NK-92 (cell line): ENCODE data around the gene P4HB.

ENCODE experiments used
- DNase-seq: peaks from one replicate; lab custom pipeline; 2025; ENCODE audit not compliant: unreplicated experiment; lab: John Stamatoyannopoulos, UW

The P4HB gene

DNA sequence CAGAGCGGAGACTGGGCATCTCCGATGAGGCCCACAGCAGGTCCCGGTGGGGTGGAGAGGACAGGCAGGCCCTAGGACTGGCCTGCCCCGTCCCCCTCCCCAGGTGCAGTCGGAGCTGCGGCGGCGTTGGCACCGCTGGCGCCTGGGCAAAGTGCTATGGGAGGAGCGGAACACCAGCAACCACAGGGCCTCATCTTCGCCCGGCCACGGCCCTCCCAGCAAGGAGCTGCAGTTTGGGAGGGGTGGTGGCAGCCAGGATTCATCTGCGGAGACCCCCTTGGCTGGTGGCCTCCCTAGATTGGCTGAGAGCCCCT is 47.0 kb downstream of the P4HB start:
- no peak for DNase-seq

DNA sequence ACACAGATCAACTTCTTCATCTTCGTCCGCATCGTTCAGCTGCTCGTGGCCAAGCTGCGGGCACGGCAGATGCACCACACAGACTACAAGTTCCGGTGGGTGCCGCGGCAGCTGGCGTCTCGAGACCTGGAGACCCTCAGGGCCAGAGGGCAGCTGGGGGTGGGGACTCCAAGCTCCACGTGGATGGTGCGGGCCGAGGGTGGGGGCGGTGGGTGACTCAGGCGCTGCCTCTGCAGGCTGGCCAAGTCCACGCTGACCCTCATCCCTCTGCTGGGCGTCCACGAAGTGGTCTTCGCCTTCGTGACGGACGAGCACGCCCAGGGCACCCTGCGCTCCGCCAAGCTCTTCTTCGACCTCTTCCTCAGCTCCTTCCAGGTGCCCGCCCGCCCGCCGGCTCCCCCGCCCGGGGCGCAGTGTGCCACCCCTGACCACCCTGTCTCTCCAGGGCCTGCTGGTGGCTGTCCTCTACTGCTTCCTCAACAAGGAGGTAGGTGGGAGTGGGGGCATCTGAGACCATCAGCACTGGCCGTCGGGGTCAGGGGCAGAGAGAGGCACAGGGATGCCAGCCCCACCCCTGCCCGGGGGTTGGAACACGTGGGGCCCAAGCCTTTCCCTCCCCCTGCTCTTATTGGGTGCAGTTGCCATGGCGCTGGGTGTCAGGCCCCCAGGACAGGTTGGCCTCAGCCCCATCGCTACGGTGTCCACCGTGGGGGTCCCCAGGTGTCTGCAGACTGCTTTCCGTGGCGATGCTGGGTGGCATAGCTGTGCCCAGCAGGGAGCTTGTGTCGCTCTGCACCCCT is 47.6 kb downstream of the P4HB start:
- DNase-seq, result no peak

GRCh38 chr17:81811705-81812570 is 48.4 kb downstream of the P4HB start:
- no peak for DNase-seq

- DNase-seq, result no peak
These were observed 49.2 kb downstream of the P4HB start for GRCh38 chr17:81810892-81811704.

DNA sequence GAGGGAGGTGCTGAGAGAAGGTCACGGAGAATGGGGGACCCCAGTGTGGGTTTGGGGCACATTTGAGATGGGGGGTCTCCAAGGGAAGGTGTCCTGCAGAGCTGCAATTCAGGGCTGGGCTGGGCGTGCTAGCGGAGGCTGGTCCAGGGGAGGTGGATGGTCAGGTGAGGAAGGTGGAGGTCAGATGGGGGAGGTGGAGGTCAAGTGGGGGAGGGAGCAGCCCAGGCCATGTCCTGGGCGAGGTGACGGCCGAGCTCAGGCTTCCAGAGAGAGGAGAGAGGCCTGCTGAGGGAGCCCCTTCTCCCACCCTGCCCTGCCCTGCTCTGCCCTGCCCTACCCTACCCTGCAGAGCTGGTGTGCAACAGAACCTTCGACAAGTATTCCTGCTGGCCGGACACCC is 49.9 kb downstream of the P4HB start:
- DNase-seq, result no peak

DNA sequence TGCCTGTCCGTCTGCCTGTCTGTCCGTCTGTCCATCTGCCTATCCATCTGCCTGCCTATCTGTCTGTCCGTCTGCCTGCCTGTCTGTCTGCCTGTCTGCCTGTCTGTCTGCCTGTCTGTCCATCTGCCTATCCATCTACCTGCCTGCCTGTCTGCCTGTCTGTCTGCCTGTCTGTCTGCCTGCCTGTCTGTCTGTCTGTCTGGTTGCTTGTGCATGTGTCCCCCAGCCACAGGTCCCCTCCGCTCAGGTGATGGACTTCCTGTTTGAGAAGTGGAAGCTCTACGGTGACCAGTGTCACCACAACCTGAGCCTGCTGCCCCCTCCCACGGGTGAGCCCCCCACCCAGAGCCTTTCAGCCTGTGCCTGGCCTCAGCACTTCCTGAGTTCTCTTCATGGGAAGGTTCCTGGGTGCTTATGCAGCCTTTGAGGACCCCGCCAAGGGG is 50.8 kb downstream of the P4HB start:
- DNase-seq, result no peak

DNA sequence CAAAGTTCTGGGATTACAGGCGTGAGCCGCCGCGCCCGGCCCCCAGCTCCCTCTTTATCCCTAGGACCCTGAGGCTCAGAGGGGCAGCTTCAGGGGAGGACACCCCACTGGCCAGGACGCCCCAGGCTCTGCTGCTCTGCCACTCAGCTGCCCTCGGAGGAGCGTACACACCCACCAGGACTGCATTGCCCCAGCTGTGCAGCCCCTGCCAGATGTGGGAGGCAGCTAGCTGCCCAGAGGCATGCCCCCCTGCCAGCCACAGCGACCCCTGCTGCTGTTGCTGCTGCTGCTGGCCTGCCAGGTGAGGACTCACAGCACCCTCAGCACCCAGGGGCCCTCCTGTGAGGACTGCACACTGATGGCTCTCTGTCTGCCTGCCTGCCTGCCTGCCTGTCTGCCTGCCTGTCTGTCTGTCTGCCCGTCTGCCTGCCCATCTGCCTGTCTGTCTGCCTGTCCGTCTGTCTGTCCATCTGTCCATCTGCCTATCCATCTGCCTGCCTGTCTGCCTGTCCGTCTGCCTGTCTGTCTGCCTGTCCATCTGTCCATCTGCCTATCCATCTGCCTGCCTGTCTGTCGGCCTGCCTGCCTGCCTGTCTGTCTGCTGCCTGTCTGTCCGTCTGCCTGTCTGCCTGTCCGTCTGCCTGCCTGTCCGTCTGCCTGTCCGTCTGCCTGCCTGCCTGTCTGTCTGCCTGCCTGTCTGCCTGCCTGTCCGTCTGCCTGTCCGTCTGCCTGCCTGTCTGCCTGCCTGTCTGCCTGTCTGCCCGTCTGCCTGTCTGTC is 51.4 kb downstream of the P4HB start:
- no peak for DNase-seq

DNA sequence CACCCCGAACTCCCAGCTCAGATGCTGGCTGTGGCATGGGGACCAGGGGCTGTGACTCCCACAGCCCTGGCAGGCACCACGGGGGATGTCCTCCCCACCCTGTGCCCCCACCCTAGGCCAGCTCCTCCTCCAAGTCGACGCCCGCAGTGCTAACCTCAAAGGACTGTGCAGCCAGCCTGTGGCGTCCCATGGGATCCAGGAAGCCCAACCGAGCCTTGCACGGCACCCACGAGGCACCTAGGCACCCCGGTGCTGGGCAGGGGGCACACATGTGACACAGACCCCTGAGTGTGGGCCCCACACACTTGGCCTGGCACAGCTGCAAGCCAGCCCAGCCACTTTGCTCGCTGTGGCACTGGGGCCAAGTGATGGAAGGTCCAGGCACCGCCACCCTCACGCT is 52.5 kb downstream of the P4HB start:
- DNase-seq, result no peak

- no peak for DNase-seq
These were observed 53.1 kb downstream of the P4HB start for GRCh38 chr17:81807210-81807719.

GRCh38 chr17:81806461-81807209 is 53.7 kb downstream of the P4HB start:
- DNase-seq, result no peak

DNA sequence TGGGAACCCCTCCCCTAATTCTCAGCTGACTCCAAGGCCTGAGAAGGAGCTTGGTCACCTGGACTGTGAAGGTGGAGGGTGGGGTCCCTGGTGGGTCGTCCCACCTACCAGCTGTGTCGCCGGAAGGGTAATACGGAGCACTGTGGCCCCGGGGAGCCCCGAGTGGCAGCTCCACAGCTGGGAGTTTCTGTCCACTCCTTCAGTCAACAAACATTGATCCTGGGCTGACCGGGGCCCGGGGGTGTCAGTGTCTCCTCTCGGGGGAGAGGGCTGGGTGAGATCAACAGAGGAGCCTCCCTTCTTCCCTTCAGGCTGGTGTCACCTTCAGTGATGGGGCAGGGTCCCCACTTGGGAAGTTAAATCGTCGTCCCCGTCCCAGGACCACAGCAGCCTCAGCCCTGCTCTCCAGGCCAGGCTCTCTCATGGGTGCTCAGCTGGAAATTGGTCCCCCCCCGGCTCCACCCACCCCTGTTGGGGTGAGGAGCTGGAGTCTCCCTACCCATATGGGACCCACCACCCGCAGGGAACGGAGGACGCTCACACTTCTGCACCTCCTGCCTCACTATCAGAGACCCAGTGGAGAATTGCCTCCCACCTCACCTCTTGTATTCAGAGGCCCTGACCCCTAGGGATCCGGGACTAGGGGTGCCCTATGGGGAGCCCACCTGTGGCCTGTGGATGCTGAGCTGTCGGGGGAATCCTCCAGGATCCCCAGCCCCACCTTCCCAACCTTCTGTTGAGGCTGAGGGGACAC is 54.5 kb downstream of the P4HB start:
- no peak for DNase-seq

DNA sequence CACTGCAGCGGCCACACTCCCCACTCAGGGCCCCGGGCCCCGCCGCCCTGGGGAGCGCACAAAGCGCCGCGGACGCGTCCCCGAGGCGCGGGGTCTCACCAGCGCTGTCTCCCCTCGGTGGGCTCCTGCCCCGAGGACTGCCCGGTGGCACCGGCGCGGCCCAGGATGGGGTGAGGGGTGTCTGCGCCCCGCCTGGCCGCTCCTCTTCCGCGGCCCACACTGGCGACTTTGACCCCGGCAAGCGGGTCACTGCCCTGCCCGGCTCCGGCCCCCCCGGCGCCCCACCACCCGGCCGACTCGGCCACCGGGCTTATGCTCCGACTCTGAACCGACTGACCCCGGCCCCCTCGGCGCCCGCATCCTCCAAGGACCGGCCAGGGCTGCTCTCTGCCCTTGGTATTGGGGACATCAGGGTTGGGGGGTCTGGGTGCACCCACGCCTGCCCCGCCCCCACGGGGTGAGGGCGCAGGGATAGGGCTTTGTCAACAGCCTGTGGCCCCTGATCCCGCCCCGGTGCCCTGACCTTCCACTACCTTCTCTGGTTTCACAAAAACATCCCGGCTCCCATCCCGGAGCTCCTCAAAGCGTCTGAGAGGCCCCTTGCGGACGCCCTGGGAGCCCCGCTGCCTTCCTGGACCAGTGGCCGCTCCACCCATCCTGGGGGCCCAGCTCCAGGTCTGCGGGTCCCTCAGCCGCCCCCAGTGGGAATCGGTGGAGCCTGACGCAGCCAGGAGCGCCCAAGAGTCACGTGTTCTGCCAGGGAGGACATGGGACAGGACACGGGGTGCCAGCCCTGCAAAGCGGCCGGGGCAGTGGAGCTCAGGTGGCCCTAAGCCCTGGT is 55.6 kb downstream of the P4HB start:
- DNase-seq, result no peak

DNA sequence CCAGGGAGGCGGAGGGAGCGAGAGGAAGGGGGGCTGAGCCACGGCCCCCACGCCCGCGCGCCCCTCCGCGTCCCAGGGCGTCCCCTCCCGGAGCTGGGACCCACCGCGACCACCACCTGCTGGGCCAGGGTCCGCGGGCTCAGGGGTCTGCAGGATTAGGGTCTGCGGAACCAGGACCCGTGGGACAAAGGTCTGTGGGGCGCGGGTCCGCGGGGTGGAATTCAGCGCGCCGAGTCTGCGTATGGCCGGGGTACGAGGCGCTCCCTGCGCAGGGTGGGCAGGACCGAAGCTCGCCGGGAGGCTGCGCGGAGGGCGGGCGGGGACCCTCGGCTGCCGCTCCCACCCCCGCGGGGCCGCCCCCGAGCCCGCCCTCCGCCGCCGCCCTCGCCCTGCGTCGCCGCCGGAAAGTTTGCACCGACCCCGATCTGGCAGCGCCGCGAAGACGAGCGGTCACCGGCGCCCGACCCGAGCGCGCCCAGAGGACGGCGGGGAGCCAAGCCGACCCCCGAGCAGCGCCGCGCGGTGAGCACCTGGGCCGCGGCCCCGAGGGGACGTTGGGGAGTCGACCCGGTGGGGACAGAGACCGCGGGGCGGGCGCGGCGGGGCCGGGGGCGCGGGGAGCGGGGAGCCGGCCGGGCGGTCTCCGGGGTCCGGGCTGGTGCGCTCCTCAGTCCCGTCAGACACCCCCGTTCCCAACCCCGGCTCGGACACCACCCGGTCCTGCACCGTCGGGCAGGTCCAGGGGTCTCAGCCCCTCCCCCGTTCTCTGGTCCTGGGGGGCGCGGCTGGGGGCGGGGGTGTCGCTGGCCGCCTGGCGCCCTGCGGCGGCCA is 56.4 kb downstream of the P4HB start, which contains the start of gene GCGR:
Gene GCGR (plus strand): TSS at position 423 of the 831 bp plus-strand sequence. CDS start 4,869 bp downstream, outside the sequence.
- no peak for DNase-seq

DNA sequence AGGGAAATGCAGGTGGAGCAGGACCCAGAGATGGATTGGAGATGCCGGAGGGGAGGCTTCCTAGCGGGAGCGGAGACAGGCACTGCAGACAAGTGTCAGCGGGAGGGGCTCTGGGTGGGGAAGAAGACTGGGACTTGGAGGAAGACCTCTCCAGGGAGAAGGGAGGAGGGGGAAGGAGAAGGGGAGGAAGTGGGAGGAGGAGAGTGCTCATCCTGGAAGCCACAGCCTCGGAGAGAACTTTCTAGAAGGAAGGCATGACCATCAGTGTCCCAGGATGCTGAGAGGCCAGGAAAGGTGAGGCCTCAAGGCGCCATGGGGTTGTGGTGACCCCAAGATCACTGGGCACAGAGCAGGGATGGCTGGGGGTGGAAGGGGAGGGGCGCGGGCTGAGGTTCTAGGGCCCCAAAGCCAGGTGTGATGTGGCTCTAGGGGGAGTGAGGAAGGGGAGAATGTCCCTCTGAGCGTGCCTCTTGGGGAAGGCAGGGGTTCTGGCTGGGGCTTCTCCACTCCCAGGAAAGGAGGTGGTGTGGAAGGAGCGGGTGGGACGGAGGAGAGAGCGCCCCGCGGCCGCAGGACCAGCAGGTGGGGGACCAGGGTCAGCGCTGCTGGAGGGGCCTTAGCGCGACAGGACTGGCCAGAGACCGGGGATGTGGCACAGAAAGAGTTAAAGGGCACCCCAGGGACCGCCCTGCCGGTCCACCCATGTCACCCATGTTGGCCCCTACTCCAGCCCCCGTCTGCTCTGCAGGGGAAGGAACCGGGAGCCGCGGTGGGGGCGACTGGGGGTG is 57.3 kb downstream of the P4HB start:
- no peak for DNase-seq

DNA sequence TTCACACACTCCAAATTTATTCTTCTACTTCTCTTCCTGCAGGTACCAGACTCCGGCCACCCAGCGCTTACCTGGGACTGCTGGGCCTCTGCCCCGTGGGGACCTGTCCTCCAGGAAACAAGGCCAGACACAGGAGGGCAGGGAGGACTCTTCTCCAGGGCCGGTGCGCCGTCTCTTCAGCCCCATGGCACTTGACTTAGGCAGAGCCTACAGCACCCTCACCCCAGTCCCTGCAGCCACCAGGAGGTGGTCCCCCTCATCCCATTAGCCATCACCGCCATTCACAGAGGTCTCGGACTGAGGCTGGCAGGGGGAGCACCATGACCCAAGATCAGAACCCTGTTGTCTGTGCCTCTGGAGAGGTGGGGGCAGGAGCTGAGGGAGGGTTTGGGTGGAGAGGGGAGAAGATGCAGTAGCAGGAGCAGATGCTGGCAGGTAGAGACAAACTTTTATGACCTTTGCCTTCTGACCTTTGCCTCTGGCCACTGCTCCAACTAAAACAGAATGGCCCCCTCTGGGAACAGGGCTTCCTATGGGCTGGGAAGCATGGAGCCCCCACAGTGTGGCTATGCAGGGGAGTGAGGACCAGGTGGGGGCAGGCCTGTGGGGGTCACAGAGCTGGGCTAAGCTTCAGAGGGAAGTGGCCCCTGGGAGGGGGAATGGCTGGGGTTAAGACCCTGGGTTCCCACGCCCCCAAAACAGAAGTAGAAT is 58.1 kb downstream of the P4HB start:
- no peak for DNase-seq

- no peak for DNase-seq
These were observed 59.0 kb downstream of the P4HB start for GRCh38 chr17:81801327-81801726.
